Effector memory CD8-positive, alpha-beta T cell (primary cell): ENCODE measurements around the gene KIRREL3.

Experiments used
- ATAC-seq: fragments of 150-1000 bp; cut with Tn5 transposase; replicated peaks from 2 replicates; pipeline ENCODE4 v1.10.0; 2021; ENCODE audit warnings: mild to moderate bottlenecking, moderate library complexity
- DNase-seq, 3 experiments: peaks; one replicate each; pipeline ENCODE4 v3.0.0; 2021
- H3K27ac Mint-ChIP-seq, 2 donors: one replicate each; pipeline ENCODE4 v1.8.0; 2022; ENCODE audit warnings: mild to moderate bottlenecking in 2 of 2, mixed read lengths in 2 of 2, moderate library complexity in 2 of 2
- H3K27me3 Mint-ChIP-seq, 2 donors: one replicate each; pipeline ENCODE4 v1.8.0; 2022; ENCODE audit warnings: mixed read lengths in 2 of 2
- H3K36me3 Mint-ChIP-seq: one replicate; pipeline ENCODE4 v1.8.0; 2022; ENCODE audit warnings: mild to moderate bottlenecking, moderate library complexity, mixed read lengths; ENCODE audit not compliant: insufficient read depth
- H3K4me1 Mint-ChIP-seq, 2 donors: one replicate each; pipeline ENCODE4 v1.8.0; 2022; ENCODE audit warnings: low read depth in 2 of 2, mixed read lengths in 2 of 2
- H3K4me3 Mint-ChIP-seq, 2 donors: one replicate each; pipeline ENCODE4 v1.8.0; 2022; ENCODE audit warnings: mild to moderate bottlenecking in 2 of 2, mixed read lengths in 2 of 2, moderate library complexity in 2 of 2
- H3K9me3 Mint-ChIP-seq, 2 donors: one replicate each; pipeline ENCODE4 v1.8.0; 2022; ENCODE audit warnings: mixed read lengths in 2 of 2

KIRREL3 gene

DNA sequence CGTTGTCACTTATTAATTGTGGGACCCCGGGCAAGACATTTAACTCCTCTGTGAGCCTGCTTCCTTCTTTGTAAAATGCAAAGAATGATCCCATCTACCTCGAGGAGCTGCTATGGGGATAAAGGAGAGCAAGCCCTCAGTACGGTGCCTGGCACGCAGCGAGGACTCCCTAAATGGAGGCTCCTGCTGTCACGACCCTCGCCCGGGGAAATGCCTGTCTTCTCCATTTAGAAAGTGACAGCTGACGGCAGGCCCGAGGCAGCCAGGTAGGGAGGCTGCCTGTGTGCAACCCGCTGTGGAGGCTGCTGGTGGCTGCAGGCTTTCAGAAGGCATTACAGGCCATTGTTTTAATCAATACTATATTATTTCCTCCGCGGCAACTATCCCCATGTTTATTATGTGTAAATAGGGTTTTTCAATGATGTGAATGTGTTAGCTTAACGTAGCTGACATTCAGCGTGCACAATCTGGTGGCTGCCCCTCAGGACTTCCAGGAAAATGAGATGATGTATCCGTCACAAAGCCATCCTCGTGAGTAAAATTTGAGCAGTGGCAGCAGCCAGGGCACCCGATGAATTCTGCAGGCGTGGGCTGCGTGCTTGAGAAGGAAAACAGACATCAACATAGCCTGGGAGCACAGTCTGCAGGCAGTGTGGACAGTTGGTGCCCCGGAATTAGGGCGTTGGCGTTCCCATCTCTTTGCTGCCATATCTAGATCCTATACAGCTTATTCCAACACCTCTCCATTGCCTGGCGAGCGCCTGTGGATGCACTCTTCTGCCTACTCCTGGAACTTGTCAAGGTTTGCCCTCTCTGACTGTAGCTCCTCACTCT is 416.8 kb downstream of the KIRREL3 start:
- Mint-ChIP-seq H3K36me3 (no peaks in the 10 kb centered on the region), H3K9me3 (no peaks in the 10 kb centered on the region), H3K4me1 (no peaks in the 10 kb centered on the region), H3K4me3 (no peak overlapping the region), H3K27me3 (peaks cover 0 to 41% of the 10 kb centered on the region in 2 donors), H3K27ac (no peak overlapping the region)
- ATAC-seq (no peak), DNase-seq (no peak)

DNA sequence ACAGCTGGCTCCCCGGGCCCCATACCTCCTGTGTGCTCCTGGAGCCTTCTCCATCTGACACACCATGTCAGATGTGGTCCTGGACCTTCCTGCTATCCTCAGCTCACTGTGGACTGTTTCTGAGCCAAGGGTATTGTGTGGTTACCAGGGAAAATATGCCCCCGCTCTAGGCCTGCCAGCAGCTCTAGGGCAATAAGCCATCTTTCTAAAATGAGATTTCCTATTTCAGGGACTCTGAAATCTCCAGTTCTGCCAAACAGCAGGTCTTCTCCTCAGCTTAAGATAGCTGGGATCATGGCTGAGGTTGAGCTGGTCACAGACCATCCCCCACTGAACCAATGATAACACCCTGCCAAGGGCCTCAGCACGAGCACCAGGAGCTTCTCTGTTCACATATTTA is 417.5 kb downstream of the KIRREL3 start:
- DNase-seq (no peak), ATAC-seq (no peak)
- H3K4me1 Mint-ChIP-seq, result no peaks in the 10 kb centered on the region
- H3K9me3 Mint-ChIP-seq, result no peaks in the 10 kb centered on the region
- no peak overlapping the region for H3K27ac Mint-ChIP-seq
- no peak overlapping the region for H3K4me3 Mint-ChIP-seq
- no peaks in the 10 kb centered on the region for H3K36me3 Mint-ChIP-seq
- peaks cover 0 to 42% of the 10 kb centered on the region in 2 donors for H3K27me3 Mint-ChIP-seq

DNA sequence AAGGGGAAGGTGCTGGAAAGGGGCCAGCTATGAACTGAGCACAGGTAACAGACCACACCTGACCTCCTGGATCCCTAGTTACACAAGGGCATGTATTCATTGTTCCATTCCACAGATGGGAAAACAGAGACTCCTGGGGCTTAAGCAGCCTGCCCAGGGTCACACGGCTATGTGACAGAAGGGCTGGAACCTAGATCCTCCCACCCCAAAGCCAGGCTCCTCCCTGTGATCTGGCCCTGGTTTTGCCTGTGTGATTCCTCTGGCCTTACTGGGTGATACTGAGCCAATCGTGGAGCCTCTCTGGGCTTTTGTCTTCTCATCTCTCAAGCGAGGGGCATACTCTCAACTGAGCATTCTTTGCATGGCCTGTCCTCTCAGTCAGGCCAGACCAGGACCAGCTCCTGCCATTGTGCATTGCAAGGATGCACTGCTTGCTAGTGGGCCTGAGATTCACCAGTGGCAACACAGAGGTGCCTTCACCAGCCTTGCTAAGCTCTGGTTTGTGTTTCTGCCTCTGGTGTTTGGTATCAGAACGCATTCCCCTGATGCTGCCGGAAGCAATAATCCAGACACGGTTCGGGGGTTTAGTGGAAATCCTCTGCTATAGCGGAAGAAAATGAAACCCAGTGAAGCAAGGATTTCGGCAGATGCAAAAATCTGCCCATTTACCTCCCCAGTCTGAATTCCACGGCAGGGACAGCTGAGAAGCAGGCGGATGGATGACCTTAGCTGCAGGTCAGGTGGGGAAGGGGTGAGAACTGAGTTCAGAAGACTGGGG is 418.5 kb downstream of the KIRREL3 start:
- Mint-ChIP-seq H3K27me3 (peaks cover 0 to 48% of the 10 kb centered on the region in 2 donors), H3K4me1 (no peaks in the 10 kb centered on the region), H3K4me3 (no peak overlapping the region), H3K9me3 (no peaks in the 10 kb centered on the region), H3K27ac (no peak overlapping the region), H3K36me3 (no peaks in the 10 kb centered on the region)
- DNase-seq (no peak), ATAC-seq (no peak)

DNA sequence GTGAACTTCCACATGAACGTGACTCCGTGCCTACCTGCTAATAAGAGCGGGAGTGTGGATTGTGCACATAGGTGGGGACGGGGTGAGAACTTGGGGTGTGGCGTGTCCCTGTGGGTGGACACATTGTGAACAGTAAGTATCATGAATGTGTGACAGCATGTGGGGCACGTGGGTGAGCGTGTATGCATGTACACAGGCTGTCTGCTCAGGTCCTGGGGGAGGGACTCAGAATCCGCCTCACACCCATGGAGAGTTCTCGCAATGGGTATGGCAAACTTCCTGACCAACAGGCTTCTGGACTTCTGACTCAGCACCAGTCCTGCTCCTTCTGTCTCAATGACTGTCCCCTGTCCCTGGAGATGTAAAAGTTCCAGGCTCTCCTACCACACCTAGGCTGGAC is 422.1 kb downstream of the KIRREL3 start:
- H3K9me3 Mint-ChIP-seq, result no peaks in the 10 kb centered on the region
- H3K36me3 Mint-ChIP-seq, result no peaks in the 10 kb centered on the region
- peaks cover 6 to 64% of the 10 kb centered on the region in 2 donors for H3K27me3 Mint-ChIP-seq
- ATAC-seq (no peak), DNase-seq (no peak)
- H3K27ac Mint-ChIP-seq, result no peak overlapping the region
- H3K4me1 Mint-ChIP-seq, result no peaks in the 10 kb centered on the region
- H3K4me3 Mint-ChIP-seq, result no peak overlapping the region

DNA sequence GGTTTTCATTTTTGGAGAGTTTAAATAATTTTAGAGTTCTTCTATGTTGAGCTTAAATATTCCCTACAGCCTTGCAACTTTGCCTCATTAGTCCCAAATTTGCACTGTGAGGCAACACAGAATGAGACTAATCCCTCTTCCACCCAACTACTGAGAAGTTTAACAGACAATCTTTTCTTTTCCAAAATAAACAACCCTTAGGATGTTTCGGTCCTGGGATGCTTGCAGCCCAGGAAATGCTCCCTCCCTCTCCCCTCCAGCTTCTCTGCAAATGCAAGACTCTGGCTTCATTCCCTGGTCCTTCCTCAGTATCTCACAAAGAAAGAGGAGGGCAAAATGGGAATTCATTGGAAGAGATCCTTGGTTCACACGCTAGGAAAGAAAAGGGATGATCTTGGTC is 422.5 kb downstream of the KIRREL3 start:
- no peaks in the 10 kb centered on the region for H3K4me1 Mint-ChIP-seq
- no peaks in the 10 kb centered on the region for H3K9me3 Mint-ChIP-seq
- H3K27ac Mint-ChIP-seq, result no peak overlapping the region
- H3K36me3 Mint-ChIP-seq, result no peaks in the 10 kb centered on the region
- DNase-seq, result no peak
- no peak for ATAC-seq
- no peak overlapping the region for H3K4me3 Mint-ChIP-seq
- H3K27me3 Mint-ChIP-seq, result peaks cover 6 to 64% of the 10 kb centered on the region in 2 donors

DNA sequence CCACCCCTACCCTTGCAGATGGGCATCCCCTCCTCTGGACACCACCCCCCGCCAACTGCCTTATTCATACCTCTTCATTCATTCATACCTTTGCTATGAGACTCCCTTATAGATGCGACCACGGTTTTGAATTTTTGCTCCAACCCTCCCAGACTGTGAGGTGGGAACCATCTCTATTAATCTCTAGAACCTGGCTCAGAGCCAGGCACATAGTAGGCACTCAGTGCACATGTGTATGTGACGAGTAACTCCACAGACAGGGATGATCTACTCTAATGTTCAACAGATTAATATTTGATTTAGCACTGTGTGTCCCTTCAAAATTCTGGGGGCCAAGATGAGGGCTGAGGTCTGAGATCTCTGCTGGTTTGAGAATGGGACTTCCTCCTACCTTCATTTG is 424.7 kb downstream of the KIRREL3 start:
- Mint-ChIP-seq H3K9me3 (no peaks in the 10 kb centered on the region), H3K27ac (no peak overlapping the region), H3K36me3 (no peaks in the 10 kb centered on the region), H3K4me1 (no peaks in the 10 kb centered on the region), H3K4me3 (no peak overlapping the region), H3K27me3 (peaks cover 21 to 75% of the 10 kb centered on the region in 2 donors)
- DNase-seq (no peak), ATAC-seq (no peak)

DNA sequence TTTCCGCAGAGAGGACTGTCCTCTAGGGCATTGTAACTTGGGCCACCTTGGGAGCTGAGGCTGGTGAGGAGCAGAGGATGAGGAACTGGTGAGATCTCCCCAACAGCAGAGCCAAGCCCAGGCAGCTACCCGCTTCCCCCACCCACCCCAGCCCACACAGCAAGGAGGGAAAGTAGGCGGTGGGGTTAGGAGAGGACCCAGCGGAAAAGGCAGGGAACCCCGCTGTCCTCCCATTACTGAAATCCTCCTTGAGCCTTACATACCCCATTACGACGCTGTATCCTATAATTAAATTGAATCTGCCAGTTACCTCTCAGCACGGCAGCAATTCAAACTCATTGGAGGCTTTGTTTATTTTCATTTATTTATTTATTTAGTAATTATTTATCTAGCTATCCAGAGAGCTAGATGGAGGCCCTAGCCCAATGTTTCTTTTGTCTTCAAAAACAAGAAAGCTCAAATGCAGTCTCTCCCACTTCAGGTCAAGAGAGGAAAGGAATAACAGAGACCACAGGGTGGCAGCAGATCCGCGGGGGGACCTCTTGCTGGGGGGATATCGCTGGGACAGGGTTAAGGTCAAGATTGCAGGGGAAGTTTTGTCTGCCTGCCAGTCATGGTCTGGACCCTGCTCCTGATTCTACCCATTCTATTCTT is 427.1 kb downstream of the KIRREL3 start:
- Mint-ChIP-seq H3K27ac (no peak overlapping the region), H3K9me3 (no peaks in the 10 kb centered on the region), H3K27me3 (peaks cover 31 to 68% of the 10 kb centered on the region in 2 donors), H3K4me1 (no peaks in the 10 kb centered on the region), H3K4me3 (no peak overlapping the region), H3K36me3 (no peaks in the 10 kb centered on the region)
- ATAC-seq (no peak), DNase-seq (no peak)

DNA sequence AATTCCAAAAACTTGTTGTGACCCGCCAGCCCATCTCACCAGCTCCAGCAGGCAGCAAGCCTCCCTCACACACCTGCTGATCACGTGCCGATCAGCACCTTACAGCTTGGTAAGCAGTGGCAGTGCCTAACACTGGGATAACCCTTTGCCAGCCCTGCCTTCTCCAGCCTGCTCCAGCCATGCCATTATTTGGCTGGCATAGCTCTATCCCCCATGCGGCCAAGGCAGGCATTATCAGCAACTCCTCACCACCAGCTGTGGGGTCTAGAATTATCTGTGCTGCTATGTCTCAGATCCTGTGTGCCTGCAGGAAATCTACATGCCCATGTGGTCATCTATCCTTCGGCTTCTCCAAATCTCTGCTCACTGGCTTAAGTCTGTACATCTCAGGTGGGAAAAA is 430.1 kb downstream of the KIRREL3 start:
- no peak for ATAC-seq
- Mint-ChIP-seq H3K9me3 (no peaks in the 10 kb centered on the region), H3K4me1 (no peaks in the 10 kb centered on the region), H3K27me3 (peaks cover 41 to 72% of the 10 kb centered on the region in 2 donors), H3K27ac (no peak overlapping the region), H3K36me3 (no peaks in the 10 kb centered on the region), H3K4me3 (no peak overlapping the region)
- no peak for DNase-seq

DNA sequence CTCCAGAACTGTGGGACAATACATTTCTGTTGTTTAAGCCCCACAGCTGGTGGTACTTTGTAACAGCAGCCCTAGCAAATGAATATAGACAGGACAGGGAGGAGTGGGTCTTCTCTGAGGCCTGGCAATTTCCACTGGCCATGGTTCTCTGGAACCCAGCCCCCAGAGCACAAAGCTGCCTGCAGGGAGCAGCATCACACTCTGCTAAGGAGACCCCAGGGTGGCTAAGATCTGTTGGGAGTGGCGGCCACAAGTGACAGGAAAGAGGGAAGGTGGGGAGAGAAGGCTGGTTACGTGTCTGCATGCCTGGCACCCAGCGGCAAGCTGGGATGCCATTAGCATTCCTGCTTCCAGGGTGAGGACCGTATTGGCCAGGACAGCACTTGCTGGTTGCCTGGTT is 433.2 kb downstream of the KIRREL3 start:
- Mint-ChIP-seq H3K9me3 (no peaks in the 10 kb centered on the region), H3K4me3 (no peak overlapping the region), H3K4me1 (no peaks in the 10 kb centered on the region), H3K27me3 (peaks cover 49 to 65% of the 10 kb centered on the region in 2 donors), H3K27ac (no peak overlapping the region), H3K36me3 (no peaks in the 10 kb centered on the region)
- DNase-seq, result no peak
- no peak for ATAC-seq

DNA sequence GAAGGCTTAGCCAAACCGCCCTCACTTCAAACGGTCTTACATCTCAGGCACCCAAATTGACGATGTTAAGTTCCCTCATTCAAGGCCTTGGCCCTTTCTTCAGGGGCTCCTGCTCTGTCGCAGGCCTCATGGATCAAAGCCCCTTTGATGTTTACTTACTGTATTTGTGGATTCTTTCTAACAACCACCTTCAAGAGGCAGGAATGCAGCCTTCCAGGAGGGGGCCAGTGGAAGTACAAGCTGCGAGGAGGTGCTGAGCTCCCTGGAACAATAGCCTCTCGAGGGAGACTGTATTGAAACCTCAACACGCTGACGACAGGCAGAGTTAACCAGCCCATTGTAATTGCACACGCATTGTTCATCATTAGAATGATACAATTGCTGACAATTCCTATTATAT is 436.0 kb downstream of the KIRREL3 start:
- DNase-seq, result no peak
- Mint-ChIP-seq H3K27me3 (peaks cover 40 to 60% of the 10 kb centered on the region in 2 donors), H3K9me3 (no peaks in the 10 kb centered on the region), H3K27ac (no peak overlapping the region), H3K4me1 (no peaks in the 10 kb centered on the region), H3K4me3 (no peak overlapping the region), H3K36me3 (no peaks in the 10 kb centered on the region)
- no peak for ATAC-seq

DNA sequence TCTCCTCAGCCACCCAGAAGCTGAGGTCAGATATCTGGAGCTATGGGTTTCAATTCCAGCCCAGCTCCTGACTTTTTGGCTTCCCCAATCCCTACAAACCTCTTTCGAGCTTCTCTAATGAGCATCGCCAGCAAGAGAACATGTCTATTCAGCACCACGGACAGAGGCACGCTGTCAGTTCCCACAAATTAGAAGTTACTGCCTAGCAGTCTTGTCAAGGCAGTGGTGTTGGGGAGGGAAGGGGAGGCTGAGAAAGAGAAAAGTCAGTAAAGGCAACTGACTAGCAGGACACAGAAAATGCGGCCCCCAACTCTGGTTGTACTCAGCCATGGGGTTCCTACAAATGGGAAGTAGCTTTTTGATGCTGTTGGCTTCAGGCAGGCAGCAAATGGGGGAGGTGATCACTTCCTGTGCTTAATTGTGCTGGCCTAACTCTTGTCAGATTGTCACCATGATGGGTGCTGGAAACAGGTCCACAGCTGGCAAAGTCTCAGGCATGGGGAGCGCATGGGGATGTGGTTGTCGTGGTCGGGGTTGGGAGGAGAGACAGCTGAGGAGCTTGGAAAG is 439.2 kb downstream of the KIRREL3 start:
- Mint-ChIP-seq H3K27me3 (peaks cover 26 to 43% of the 10 kb centered on the region in 2 donors), H3K36me3 (no peaks in the 10 kb centered on the region), H3K4me1 (no peaks in the 10 kb centered on the region), H3K27ac (no peak overlapping the region), H3K9me3 (no peaks in the 10 kb centered on the region), H3K4me3 (no peak overlapping the region)
- ATAC-seq, result no peak
- DNase-seq, result peak in 1 of 3 experiments; percentile 1

DNA sequence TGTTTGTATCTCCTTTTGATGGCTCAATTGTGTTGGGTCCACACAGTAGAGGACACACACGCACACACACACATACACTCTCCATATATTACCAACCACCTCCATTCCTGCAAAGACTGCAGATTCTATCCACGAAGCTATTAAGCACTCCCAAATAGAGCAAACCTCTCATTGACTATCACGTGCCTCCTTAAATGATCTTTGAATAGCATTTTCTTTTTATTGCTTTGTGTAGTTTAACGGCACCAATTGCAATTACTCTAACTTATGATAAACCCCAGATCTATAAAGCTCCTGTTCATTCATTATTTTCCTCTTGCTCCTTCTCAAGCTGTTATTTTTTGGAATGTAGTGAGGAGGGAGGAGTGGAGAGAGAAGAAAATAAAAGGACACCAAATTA is 440.3 kb downstream of the KIRREL3 start:
- H3K36me3 Mint-ChIP-seq, result no peaks in the 10 kb centered on the region
- DNase-seq, result no peak
- no peak overlapping the region for H3K27ac Mint-ChIP-seq
- no peaks in the 10 kb centered on the region for H3K4me1 Mint-ChIP-seq
- H3K4me3 Mint-ChIP-seq, result no peak overlapping the region
- ATAC-seq, result no peak
- H3K9me3 Mint-ChIP-seq, result no peaks in the 10 kb centered on the region
- H3K27me3 Mint-ChIP-seq, result peaks cover 25 to 43% of the 10 kb centered on the region in 2 donors
